Activated T-helper 17 cell treated with anti-CD3 and anti-CD28 coated beads, Interleukin-2, amount 50 U/mL, for 72 hours (primary cell): ENCODE measurements around the gene USP11. TPM values are rescaled to one million over a fixed set of nuclear protein-coding genes. Genes with fewer than 3 reads are reported as not detected.
A peak's percentile ranks its signal among the peaks of the same experiment; 100 is the strongest.

Source experiments
- ATAC-seq: fragments of 150-1000 bp; cut with Tn5 transposase; replicated peaks from 2 replicates; pipeline ENCODE4 v1.10.0; 2021; ENCODE audit warnings: mild to moderate bottlenecking, moderate library complexity
- H3K27ac Mint-ChIP-seq: one replicate; pipeline ENCODE4 v1.8.0; 2022; ENCODE audit warnings: mixed read lengths
- H3K27me3 Mint-ChIP-seq: one replicate; pipeline ENCODE4 v1.8.0; 2022; ENCODE audit warnings: mixed read lengths
- H3K36me3 Mint-ChIP-seq: one replicate; pipeline ENCODE4 v1.8.0; 2022; ENCODE audit warnings: low read depth, mild to moderate bottlenecking, mixed read lengths
- H3K4me1 Mint-ChIP-seq: one replicate; pipeline ENCODE4 v1.8.0; 2022; ENCODE audit warnings: mixed read lengths
- H3K4me3 Mint-ChIP-seq: one replicate; pipeline ENCODE4 v1.8.0; 2022; ENCODE audit warnings: mild to moderate bottlenecking, mixed read lengths
- H3K9me3 Mint-ChIP-seq: one replicate; pipeline ENCODE4 v1.8.0; 2022; ENCODE audit warnings: mixed read lengths
- total RNA-seq, 2 donors: library from RNA; stranded (reverse); gene quantifications; one replicate each; pipeline ENCODE4 v1.2.3, GENCODE V29; 2022

USP11 gene
- total RNA-seq, 2 donors from 2014 or later, result 24.0 to 26.6 TPM

- Mint-ChIP-seq H3K9me3 (no peaks in the 10 kb centered on the region), H3K4me1 (peaks cover 15% of the 10 kb centered on the region), H3K4me3 (peak overlapping the region; percentile 94), H3K27me3 (no peaks in the 10 kb centered on the region), H3K36me3 (peaks cover 99% of the 10 kb centered on the region), H3K27ac (peak overlapping the region; percentile 96)
- no peak for ATAC-seq
Observed at GRCh38 chrX:47198026-47198686, 34.7 kb upstream of the USP11 start.

GRCh38 chrX:47198687-47199080 is 34.1 kb upstream of the USP11 start:
- ATAC-seq, result no peak
- Mint-ChIP-seq H3K9me3 (no peaks in the 10 kb centered on the region), H3K27me3 (no peaks in the 10 kb centered on the region), H3K27ac (no peak overlapping the region), H3K36me3 (peaks cover 99% of the 10 kb centered on the region), H3K4me3 (no peak overlapping the region), H3K4me1 (peaks cover 11% of the 10 kb centered on the region)

- no peaks in the 10 kb centered on the region for H3K27me3 Mint-ChIP-seq
- H3K27ac Mint-ChIP-seq, result no peak overlapping the region
- ATAC-seq, result no peak
- H3K36me3 Mint-ChIP-seq, result peaks cover 99% of the 10 kb centered on the region
- no peaks in the 10 kb centered on the region for H3K9me3 Mint-ChIP-seq
- H3K4me1 Mint-ChIP-seq, result peaks cover 11% of the 10 kb centered on the region
- H3K4me3 Mint-ChIP-seq, result no peak overlapping the region
Observed at GRCh38 chrX:47199286-47199685, 33.5 kb upstream of the USP11 start.

GRCh38 chrX:47200385-47201150 is 32.2 kb upstream of the USP11 start:
- Mint-ChIP-seq H3K4me1 (peaks cover 17% of the 10 kb centered on the region), H3K9me3 (no peaks in the 10 kb centered on the region), H3K4me3 (no peak overlapping the region), H3K27ac (no peak overlapping the region), H3K36me3 (peaks cover 99% of the 10 kb centered on the region), H3K27me3 (no peaks in the 10 kb centered on the region)
- ATAC-seq, result no peak

GRCh38 chrX:47201345-47201944 is 31.4 kb upstream of the USP11 start:
- H3K27ac Mint-ChIP-seq, result no peak overlapping the region

GRCh38 chrX:47202316-47202715 is 30.5 kb upstream of the USP11 start:
- H3K27me3 Mint-ChIP-seq, result no peaks in the 10 kb centered on the region
- peaks cover 6% of the 10 kb centered on the region for H3K4me1 Mint-ChIP-seq
- H3K36me3 Mint-ChIP-seq, result peaks cover 99% of the 10 kb centered on the region
- no peak overlapping the region for H3K27ac Mint-ChIP-seq
- no peak overlapping the region for H3K4me3 Mint-ChIP-seq
- ATAC-seq, result no peak
- H3K9me3 Mint-ChIP-seq, result no peaks in the 10 kb centered on the region

More at GRCh38 chrX:47201345-47201944, 31.4 kb upstream of the USP11 start:
- no peaks in the 10 kb centered on the region for H3K9me3 Mint-ChIP-seq
- H3K4me1 Mint-ChIP-seq, result peaks cover 8% of the 10 kb centered on the region
- H3K4me3 Mint-ChIP-seq, result no peak overlapping the region
- H3K36me3 Mint-ChIP-seq, result peaks cover 99% of the 10 kb centered on the region
- no peaks in the 10 kb centered on the region for H3K27me3 Mint-ChIP-seq
- no peak for ATAC-seq

GRCh38 chrX:47202877-47203276 is 29.9 kb upstream of the USP11 start:
- Mint-ChIP-seq H3K27me3 (no peaks in the 10 kb centered on the region), H3K27ac (no peak overlapping the region), H3K36me3 (peaks cover 100% of the 10 kb centered on the region), H3K9me3 (no peaks in the 10 kb centered on the region), H3K4me1 (peaks cover 6% of the 10 kb centered on the region), H3K4me3 (no peak overlapping the region)
- no peak for ATAC-seq

- H3K9me3 Mint-ChIP-seq, result no peaks in the 10 kb centered on the region
- ATAC-seq, result no peak
- peaks cover 97% of the 10 kb centered on the region for H3K36me3 Mint-ChIP-seq
- no peaks in the 10 kb centered on the region for H3K27me3 Mint-ChIP-seq
- H3K4me1 Mint-ChIP-seq, result peaks cover 6% of the 10 kb centered on the region
- peak overlapping the region; percentile 52 for H3K27ac Mint-ChIP-seq
- H3K4me3 Mint-ChIP-seq, result no peak overlapping the region
Observed at GRCh38 chrX:47204970-47205369, 27.8 kb upstream of the USP11 start.

GRCh38 chrX:47206316-47206715 is 26.5 kb upstream of the USP11 start:
- peaks cover 6% of the 10 kb centered on the region for H3K4me1 Mint-ChIP-seq
- peaks cover 97% of the 10 kb centered on the region for H3K36me3 Mint-ChIP-seq
- H3K27ac Mint-ChIP-seq, result no peak overlapping the region
- H3K4me3 Mint-ChIP-seq, result no peak overlapping the region
- H3K27me3 Mint-ChIP-seq, result no peaks in the 10 kb centered on the region
- H3K9me3 Mint-ChIP-seq, result no peaks in the 10 kb centered on the region
- peak; percentile 21 for ATAC-seq

GRCh38 chrX:47208108-47208507 is 24.7 kb upstream of the USP11 start:
- peaks cover 6% of the 10 kb centered on the region for H3K4me1 Mint-ChIP-seq
- no peak for ATAC-seq
- no peaks in the 10 kb centered on the region for H3K27me3 Mint-ChIP-seq
- H3K36me3 Mint-ChIP-seq, result peaks cover 97% of the 10 kb centered on the region
- H3K9me3 Mint-ChIP-seq, result no peaks in the 10 kb centered on the region
- H3K27ac Mint-ChIP-seq, result no peak overlapping the region
- H3K4me3 Mint-ChIP-seq, result no peak overlapping the region

GRCh38 chrX:47209508-47210238 is 23.1 kb upstream of the USP11 start:
- Mint-ChIP-seq H3K9me3 (no peaks in the 10 kb centered on the region), H3K36me3 (peaks cover 97% of the 10 kb centered on the region), H3K27me3 (no peaks in the 10 kb centered on the region), H3K4me3 (no peak overlapping the region), H3K27ac (no peak overlapping the region), H3K4me1 (peaks cover 5% of the 10 kb centered on the region)
- no peak for ATAC-seq

GRCh38 chrX:47210661-47211425 is 22.0 kb upstream of the USP11 start:
- no peak overlapping the region for H3K27ac Mint-ChIP-seq
- no peaks in the 10 kb centered on the region for H3K9me3 Mint-ChIP-seq
- H3K4me1 Mint-ChIP-seq, result peaks cover 1% of the 10 kb centered on the region
- no peaks in the 10 kb centered on the region for H3K27me3 Mint-ChIP-seq
- H3K36me3 Mint-ChIP-seq, result peaks cover 96% of the 10 kb centered on the region
- ATAC-seq, result no peak
- no peak overlapping the region for H3K4me3 Mint-ChIP-seq

- ATAC-seq, result no peak
- peaks cover 92% of the 10 kb centered on the region for H3K36me3 Mint-ChIP-seq
- peak overlapping the region; percentile 45 for H3K27ac Mint-ChIP-seq
- no peaks in the 10 kb centered on the region for H3K9me3 Mint-ChIP-seq
- H3K27me3 Mint-ChIP-seq, result no peaks in the 10 kb centered on the region
- no peak overlapping the region for H3K4me3 Mint-ChIP-seq
- peaks cover 17% of the 10 kb centered on the region for H3K4me1 Mint-ChIP-seq
Observed at GRCh38 chrX:47212381-47213293, 20.2 kb upstream of the USP11 start.
